AG04449 (cell line): ENCODE results near the gene TMEM108.

ENCODE experiments used
- CTCF ChIA-PET: fragments of 350-600 bp; formaldehyde crosslinking; extraction: SDS; loops from one replicate; lab custom pipeline; 2021; ENCODE audit warnings: antibody characterized with exemption; lab: Yijun Ruan, JAX
- POLR2A ChIA-PET: fragments of 400-600, 350-600 bp; formaldehyde crosslinking; extraction: SDS; loops from one replicate; lab custom pipeline; 2020; ENCODE audit warnings: antibody characterized with exemption, inconsistent platforms; lab: Yijun Ruan, JAX
- DNase-seq: peaks from one replicate; pipeline ENCODE4 v3.0.0-alpha.2; 2010; ENCODE audit warnings: low read depth, low spot score
- H3K4me3 ChIP-seq: 2 replicates; pipeline ENCODE4 v1.5.1; 2011; ENCODE audit warnings: low read depth, mild to moderate bottlenecking, control low read depth, low read length
- TF ChIP-seq, protein P1 (sequence below): IDR thresholded peaks from one replicate; pipeline ENCODE4 v1.5.1; 2011; ENCODE audit warnings: mild to moderate bottlenecking, moderate library complexity, low read length, control low read depth, inconsistent platforms; ENCODE audit not compliant: insufficient read depth; ENCODE audit errors: missing control alignments

Gene TMEM108

GRCh38 chr3:133153382-133153781 lies 115.2 kb downstream of the TMEM108 start:
- TF ChIP-seq, protein P1, sequence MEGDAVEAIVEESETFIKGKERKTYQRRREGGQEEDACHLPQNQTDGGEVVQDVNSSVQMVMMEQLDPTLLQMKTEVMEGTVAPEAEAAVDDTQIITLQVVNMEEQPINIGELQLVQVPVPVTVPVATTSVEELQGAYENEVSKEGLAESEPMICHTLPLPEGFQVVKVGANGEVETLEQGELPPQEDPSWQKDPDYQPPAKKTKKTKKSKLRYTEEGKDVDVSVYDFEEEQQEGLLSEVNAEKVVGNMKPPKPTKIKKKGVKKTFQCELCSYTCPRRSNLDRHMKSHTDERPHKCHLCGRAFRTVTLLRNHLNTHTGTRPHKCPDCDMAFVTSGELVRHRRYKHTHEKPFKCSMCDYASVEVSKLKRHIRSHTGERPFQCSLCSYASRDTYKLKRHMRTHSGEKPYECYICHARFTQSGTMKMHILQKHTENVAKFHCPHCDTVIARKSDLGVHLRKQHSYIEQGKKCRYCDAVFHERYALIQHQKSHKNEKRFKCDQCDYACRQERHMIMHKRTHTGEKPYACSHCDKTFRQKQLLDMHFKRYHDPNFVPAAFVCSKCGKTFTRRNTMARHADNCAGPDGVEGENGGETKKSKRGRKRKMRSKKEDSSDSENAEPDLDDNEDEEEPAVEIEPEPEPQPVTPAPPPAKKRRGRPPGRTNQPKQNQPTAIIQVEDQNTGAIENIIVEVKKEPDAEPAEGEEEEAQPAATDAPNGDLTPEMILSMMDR = no peak
- ChIA-PET POLR2A (no interaction called here), CTCF (no interaction called here)
- no peak overlapping the region for H3K4me3 ChIP-seq
- no peak for DNase-seq

DNA sequence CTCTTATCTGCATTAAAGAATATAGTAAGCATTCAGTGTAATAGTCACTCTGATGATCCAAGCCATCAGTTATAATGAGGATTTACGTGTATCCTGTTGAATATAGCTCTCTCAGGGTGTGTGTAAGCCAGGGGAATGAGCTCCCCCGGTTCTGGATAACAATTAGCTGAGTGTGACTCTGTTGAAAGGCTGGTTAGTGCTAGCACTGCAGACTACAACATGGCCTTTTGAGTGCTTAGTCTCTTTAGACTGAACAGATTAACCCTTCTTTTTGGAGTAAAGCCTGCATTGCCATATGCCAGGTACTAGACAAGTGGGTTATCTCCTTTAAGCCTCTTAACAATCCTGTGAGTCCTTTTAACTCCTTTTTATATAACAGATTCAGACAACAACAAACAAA lies 119.5 kb downstream of the TMEM108 start:
- ChIA-PET CTCF (no interaction called here), POLR2A (no interaction called here)
- no peak for DNase-seq

GRCh38 chr3:133158686-133159085 lies 120.5 kb downstream of the TMEM108 start:
- DNase-seq = no peak
- CTCF ChIA-PET = no interaction called here
- TF ChIP-seq, protein P1 = no peak
- no peak overlapping the region for H3K4me3 ChIP-seq
- POLR2A ChIA-PET = no interaction called here

More for the DNA sequence above, 119.5 kb downstream of the TMEM108 start:
- no peak overlapping the region for H3K4me3 ChIP-seq
- TF ChIP-seq, protein P1 = no peak

DNA sequence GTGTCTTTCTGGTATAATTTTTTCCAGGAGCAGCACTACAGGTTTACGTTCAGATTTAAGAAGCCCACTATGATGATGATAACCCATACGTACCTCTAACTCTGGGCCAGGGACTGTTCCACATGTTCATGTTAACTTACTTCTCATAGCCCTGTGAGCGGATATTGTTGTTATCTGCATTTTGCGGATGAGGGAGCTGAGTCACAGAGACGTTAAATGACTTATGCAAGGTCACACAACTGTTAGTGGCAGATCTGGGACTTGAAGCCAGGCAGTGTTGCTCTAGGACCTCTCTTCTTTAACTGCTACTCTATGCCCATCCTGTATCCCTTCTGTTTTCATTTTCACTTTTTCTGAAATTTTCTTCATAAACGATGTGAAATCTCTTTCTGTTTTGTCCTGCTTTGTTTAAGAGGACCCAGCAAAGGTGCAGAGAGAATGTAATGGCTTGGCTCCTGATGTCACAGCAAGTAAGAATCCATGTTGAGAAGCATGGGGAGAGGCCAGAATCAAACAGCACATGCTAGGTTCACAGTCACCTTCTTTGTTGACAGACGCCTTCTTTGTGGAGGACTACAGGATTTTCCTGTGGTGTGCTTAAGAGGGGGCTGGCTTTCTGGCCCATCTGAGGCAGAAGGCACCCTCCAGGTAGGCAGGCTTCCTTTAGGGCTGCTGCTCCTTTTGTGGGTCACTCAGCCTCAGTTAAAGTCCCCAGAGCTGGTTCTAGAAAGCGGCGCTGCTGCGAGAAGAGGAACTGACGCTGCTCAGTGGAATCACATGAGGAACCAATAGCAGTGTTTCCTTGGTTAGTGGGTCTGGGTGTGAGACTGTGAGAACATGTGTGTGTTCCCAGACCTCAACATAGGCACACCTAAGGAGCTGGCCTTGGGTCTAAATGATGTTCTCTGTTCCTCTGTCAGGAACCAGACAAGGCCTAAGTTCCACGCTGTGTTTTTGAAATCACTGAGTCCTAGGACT lies 121.6 kb downstream of the TMEM108 start:
- no peak for DNase-seq
- TF ChIP-seq, protein P1 = no peak
- CTCF ChIA-PET = no interaction called here

GRCh38 chr3:133161656-133162055 lies 123.5 kb downstream of the TMEM108 start:
- ChIA-PET POLR2A (no interaction called here), CTCF (no interaction called here)
- TF ChIP-seq, protein P1 = no peak
- no peak for DNase-seq
- no peak overlapping the region for H3K4me3 ChIP-seq

More for the DNA sequence above, 121.6 kb downstream of the TMEM108 start:
- POLR2A ChIA-PET = no interaction called here
- H3K4me3 ChIP-seq = no peak overlapping the region

DNA sequence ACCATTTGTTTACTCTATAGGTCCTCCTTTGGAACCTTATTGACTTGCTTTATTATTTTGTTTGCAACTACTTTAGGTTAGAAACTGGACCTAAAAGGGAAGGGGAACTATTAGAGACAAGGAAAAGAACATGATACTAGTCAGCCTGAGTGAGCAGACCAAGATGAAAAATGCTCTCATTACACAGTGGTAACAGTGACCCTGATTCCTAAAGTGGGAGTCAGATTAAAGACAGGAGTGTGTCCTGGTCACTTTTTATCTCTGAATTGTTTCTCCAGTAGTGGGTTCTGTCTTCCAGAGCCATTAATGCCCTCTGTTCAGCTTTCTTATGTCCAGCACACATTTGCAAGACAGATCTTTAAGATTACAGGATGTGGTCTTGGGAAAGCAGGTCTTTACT lies 124.1 kb downstream of the TMEM108 start:
- DNase-seq = no peak
- ChIA-PET POLR2A (no interaction called here), CTCF (no interaction called here)
- TF ChIP-seq, protein P1 = no peak
- no peak overlapping the region for H3K4me3 ChIP-seq
